Neutrophil (primary cell): ENCODE measurements around the gene RIT1.

Source experiments
- H3K27ac ChIP-seq: fragments of 200-600 bp; sonication (generic); 2 replicates; pipeline ENCODE4 v1.5.1; 2016; ENCODE audit warnings: mild to moderate bottlenecking, moderate library complexity
- H3K27me3 ChIP-seq: fragments of 200-600 bp; sonication (generic); 2 replicates; pipeline ENCODE4 v1.6.0; 2016; ENCODE audit warnings: mild to moderate bottlenecking
- H3K36me3 ChIP-seq: fragments of 200-600 bp; sonication (generic); 2 replicates; pipeline ENCODE4 v1.5.1; 2017
- H3K4me1 ChIP-seq, 2 experiments: fragments of 200-600 bp in 1 of 2; sonication (generic) in 1 of 2; 1 replicate in 1 of 2; 2 replicates in 1 of 2; pipeline versions ENCODE4 v1.5.1 to v1.6.1; 2013 to 2016; ENCODE audit warnings: low read depth in 1 of 2, low read length in 1 of 2, mild to moderate bottlenecking in 1 of 2, moderate library complexity in 1 of 2; ENCODE audit not compliant: control insufficient read depth in 1 of 2, insufficient read depth in 1 of 2
- H3K4me3 ChIP-seq, 2 experiments: fragments of 200-600 bp in 1 of 2; sonication (generic) in 1 of 2; 1 replicate in 1 of 2; 2 replicates in 1 of 2; pipeline ENCODE4 v1.5.1; 2013 to 2016; ENCODE audit warnings: low read depth in 1 of 2, low read length in 1 of 2, mild to moderate bottlenecking in 1 of 2, moderate library complexity in 1 of 2
- H3K9me3 ChIP-seq: fragments of 200-600 bp; sonication (generic); 2 replicates; pipeline ENCODE4 v1.5.1; 2016
- CTCF ChIP-seq: fragments of 200-600 bp; sonication (generic); IDR thresholded peaks from 2 replicates; pipeline ENCODE4 v1.5.1; 2016; ENCODE audit warnings: antibody characterized with exemption

Gene RIT1

GRCh38 chr1:155864393-155864792, 46.8 kb downstream of the RIT1 start:
- no peak overlapping the region for H3K27ac ChIP-seq
- H3K27me3 ChIP-seq = no peaks in the 10 kb centered on the region
- H3K4me3 ChIP-seq = no peak overlapping the region
- H3K4me1 ChIP-seq = peaks cover 13 to 14% of the 10 kb centered on the region in 2 experiments
- TF ChIP-seq CTCF = no peak
- H3K9me3 ChIP-seq = no peaks in the 10 kb centered on the region
- H3K36me3 ChIP-seq = no peaks in the 10 kb centered on the region

GRCh38 chr1:155861896-155862295, 49.3 kb downstream of the RIT1 start:
- Histone ChIP-seq H3K4me1 (peaks cover 34 to 36% of the 10 kb centered on the region in 2 experiments), H3K27ac (no peak overlapping the region), H3K4me3 (no peak overlapping the region), H3K9me3 (no peaks in the 10 kb centered on the region), H3K36me3 (no peaks in the 10 kb centered on the region), H3K27me3 (no peaks in the 10 kb centered on the region)
- TF ChIP-seq CTCF = no peak

GRCh38 chr1:155860970-155861510, 50.1 kb downstream of the RIT1 start:
- H3K9me3 ChIP-seq = no peaks in the 10 kb centered on the region
- H3K36me3 ChIP-seq = no peaks in the 10 kb centered on the region
- peak overlapping the region in 1 of 2 experiments; percentile 63 for H3K4me3 ChIP-seq
- H3K27me3 ChIP-seq = no peaks in the 10 kb centered on the region
- no peak overlapping the region for H3K27ac ChIP-seq
- no peak for TF ChIP-seq CTCF
- H3K4me1 ChIP-seq = peaks cover 41 to 42% of the 10 kb centered on the region in 2 experiments

- H3K4me1 ChIP-seq = peaks cover 41 to 42% of the 10 kb centered on the region in 2 experiments
- H3K27me3 ChIP-seq = no peaks in the 10 kb centered on the region
- H3K36me3 ChIP-seq = peaks cover 4% of the 10 kb centered on the region
- H3K9me3 ChIP-seq = no peaks in the 10 kb centered on the region
- TF ChIP-seq CTCF = no peak
- peak overlapping the region; percentile 63 to 81 for H3K4me3 ChIP-seq
- peak overlapping the region; percentile 87 for H3K27ac ChIP-seq
Measured at GRCh38 chr1:155859881-155860871, 51.0 kb downstream of the RIT1 start.

GRCh38 chr1:155859234-155859829, 51.8 kb downstream of the RIT1 start, which contains the start of gene SYT11:
TSS of gene SYT11 (plus strand) at chr1:155859567. CDS start at chr1:155859762, 195 bp downstream.
- Histone ChIP-seq H3K27ac (peak within 1 kb of the TSS; percentile 87), H3K4me3 (peak within 1 kb of the TSS; percentile 63 to 81), H3K27me3 (no peaks in the 10 kb centered on the region), H3K9me3 (no peaks in the 10 kb centered on the region), H3K36me3 (peaks cover 9% of the 10 kb centered on the region), H3K4me1 (peaks cover 41 to 42% of the 10 kb centered on the region in 2 experiments)
- TF ChIP-seq CTCF = peak; percentile 42
